Adrenal gland (tissue), 5 donors: Measurements from ENCODE around the gene DOCK3.
"Not testable (repeated sequence)": the region's sequence is repeated elsewhere in the genome, so short reads cannot be mapped to it uniquely, and the experiment has no call there.

Source experiments
- POLR2A ChIP-seq, 2 donors: fragments of 450-650 bp; IDR thresholded peaks; one replicate each; pipeline ENCODE4 v1.6.1; 2017; ENCODE audit warnings: antibody characterized with exemption in 2 of 2, mild to moderate bottlenecking in 2 of 2, moderate library complexity in 1 of 2
- TF ChIP-seq, protein P1 (sequence below), 6 experiments: fragments of 450-650 bp in 4 of 6; fragments of 200-600 bp in 2 of 6; sonication (generic) in 1 of 6; IDR thresholded peaks; 1 replicate in 5 of 6; 2 replicates in 1 of 6; pipeline versions ENCODE4 v1.5.1 to v1.8.0; 2016 to 2021; ENCODE audit warnings: antibody characterized with exemption in 6 of 6, mild to moderate bottlenecking in 2 of 6, moderate library complexity in 1 of 6
- donor health status: DM: no; HTN: no; CAD: no.

GRCh38 chr3:50790894-50791293 lies 116.2 kb downstream of the DOCK3 start:
- TF ChIP-seq, protein P1, sequence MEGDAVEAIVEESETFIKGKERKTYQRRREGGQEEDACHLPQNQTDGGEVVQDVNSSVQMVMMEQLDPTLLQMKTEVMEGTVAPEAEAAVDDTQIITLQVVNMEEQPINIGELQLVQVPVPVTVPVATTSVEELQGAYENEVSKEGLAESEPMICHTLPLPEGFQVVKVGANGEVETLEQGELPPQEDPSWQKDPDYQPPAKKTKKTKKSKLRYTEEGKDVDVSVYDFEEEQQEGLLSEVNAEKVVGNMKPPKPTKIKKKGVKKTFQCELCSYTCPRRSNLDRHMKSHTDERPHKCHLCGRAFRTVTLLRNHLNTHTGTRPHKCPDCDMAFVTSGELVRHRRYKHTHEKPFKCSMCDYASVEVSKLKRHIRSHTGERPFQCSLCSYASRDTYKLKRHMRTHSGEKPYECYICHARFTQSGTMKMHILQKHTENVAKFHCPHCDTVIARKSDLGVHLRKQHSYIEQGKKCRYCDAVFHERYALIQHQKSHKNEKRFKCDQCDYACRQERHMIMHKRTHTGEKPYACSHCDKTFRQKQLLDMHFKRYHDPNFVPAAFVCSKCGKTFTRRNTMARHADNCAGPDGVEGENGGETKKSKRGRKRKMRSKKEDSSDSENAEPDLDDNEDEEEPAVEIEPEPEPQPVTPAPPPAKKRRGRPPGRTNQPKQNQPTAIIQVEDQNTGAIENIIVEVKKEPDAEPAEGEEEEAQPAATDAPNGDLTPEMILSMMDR (IDR thresholded peaks at IDR 0.05) = not testable (repeated sequence)
- TF ChIP-seq POLR2A (IDR thresholded peaks at IDR 0.05) = not testable (repeated sequence)
